ENCODE measurements around the gene GLRX2.
"Not testable (repeated sequence)": the region's sequence is repeated elsewhere in the genome, so short reads cannot be mapped to it uniquely, and the experiment has no call there.

Gene GLRX2

DNA sequence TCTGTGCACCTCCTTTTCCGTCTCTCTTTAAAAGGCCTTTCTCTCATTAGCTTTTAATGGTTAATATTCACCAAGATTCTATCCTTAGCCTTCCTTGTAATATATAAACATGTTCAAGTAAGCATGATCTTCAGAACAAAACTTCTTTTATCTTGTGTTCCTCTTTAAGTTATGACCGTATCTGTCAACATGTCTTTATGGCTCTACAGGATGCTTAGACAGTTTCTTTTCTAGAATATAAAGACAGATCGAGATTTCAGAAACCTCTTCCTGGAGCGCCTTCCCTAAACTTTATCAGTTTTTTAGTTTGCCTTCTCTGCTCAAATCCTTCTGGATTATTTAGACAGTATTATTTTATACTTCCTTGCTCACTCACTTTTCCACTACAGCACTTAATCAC, 38.6 kb downstream of the GLRX2 start:
- no peak for DNase-seq (ENCODE audit: low read depth)

DNA sequence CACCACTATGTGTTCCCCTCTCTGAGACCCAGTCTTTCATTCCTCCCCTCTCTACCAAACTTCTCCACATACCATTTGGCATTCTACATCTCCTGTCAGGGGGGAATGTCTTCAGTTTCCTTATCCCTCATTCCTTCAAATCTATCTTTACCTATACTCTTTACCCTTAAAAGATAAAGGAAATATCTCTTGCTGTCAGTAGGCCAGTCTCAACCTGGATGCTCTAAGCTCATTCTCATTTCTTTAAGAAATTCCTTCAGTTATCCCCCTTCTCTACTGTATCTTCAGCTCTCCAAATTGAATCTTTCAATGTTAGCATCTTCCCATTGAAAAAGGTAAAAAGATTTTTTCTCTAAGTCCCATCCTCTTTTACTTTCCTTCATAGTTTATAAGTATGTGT, 39.3 kb downstream of the GLRX2 start:
- DNase-seq (ENCODE audit: low read depth), result no peak

DNA sequence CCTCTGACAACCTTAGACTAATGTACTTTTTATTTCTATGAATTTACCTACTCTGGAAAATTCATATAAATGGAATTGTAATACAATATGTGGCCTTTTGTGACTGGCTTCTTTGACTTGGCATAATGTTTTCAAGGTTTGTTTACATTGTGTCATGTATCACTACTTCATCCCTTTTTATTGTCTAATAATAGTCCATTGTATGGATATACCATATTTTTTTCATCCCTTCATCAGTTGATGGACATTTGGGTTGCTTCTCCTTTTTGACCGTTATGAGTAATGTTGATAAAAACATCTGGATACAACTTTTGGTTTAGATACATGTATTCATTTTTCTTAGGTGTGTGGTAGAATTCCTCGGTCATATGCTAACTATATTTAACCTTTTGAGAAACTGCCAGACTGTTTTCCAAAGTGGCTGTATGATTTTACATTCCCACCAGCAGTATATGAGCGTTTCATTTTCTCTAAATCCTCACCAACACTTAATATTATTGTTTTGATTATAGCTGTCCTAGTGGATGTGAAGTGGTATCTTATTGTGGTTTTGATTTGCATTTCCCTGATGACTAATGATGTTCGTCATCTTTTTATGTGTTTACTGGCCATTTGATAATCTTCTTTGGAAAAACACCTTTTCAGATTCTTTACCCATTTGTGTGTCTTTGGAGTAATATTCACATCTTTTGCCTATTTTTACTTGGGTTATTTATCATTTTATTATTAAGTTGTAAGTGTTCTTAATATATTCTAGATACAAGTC, 42.3 kb downstream of the GLRX2 start:
- no peak for DNase-seq (ENCODE audit: low read depth)

DNA sequence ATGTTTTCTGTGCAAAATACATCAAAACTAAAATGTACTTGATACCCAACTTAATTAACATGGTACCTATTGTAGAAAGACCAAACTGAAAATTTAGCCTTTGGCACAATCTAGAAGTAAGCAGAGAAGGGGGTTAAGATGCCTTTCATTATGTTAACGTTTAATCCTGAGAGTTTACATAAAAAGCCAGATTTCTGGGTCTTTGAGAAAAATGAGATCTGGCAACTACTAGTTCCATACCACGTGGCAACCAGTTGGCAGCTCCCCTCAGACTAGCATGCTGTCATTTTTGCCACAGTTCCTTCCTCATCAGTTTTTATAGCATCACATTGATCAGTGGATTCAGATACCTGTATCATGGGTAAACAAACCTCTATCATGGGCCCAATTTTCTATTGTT, 44.3 kb downstream of the GLRX2 start:
- DNase-seq (ENCODE audit: low read depth), result no peak

DNA sequence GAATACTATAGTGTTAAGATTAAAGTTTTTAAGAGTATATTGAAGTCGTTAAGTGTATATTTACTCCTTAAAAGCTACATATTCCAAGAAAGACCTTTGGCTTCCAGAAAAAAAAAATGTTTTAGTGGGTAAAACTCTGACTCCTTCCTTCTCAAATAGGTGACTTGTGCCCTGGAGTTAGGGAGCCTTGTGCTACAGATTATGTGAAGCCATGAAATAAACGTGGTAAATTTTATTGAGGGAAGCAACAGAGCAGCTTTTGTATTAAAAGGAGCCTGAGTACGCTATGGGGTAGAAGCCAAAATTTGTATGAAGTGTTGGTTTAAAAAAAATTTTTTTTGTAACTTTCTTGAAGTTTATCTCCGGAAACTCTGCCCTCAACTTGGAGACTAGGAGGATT, 44.8 kb downstream of the GLRX2 start:
- DNase-seq (ENCODE audit: low read depth), result no peak

DNA sequence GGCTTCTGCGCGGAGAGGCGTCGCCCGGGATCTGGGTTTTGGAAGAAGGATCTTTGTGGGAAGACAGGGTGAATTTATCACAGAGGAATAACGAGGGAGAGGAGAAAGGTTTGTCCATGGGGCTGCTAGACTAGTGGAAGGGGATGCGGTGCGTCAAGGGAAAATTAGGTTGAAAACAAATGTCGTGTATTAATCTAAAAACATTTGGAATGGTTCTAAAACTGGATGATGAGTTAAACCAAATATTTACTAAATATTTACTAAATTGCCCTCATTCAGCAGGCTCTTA, 45.2 kb downstream of the GLRX2 start:
- no peak for DNase-seq (ENCODE audit: low read depth)

DNA sequence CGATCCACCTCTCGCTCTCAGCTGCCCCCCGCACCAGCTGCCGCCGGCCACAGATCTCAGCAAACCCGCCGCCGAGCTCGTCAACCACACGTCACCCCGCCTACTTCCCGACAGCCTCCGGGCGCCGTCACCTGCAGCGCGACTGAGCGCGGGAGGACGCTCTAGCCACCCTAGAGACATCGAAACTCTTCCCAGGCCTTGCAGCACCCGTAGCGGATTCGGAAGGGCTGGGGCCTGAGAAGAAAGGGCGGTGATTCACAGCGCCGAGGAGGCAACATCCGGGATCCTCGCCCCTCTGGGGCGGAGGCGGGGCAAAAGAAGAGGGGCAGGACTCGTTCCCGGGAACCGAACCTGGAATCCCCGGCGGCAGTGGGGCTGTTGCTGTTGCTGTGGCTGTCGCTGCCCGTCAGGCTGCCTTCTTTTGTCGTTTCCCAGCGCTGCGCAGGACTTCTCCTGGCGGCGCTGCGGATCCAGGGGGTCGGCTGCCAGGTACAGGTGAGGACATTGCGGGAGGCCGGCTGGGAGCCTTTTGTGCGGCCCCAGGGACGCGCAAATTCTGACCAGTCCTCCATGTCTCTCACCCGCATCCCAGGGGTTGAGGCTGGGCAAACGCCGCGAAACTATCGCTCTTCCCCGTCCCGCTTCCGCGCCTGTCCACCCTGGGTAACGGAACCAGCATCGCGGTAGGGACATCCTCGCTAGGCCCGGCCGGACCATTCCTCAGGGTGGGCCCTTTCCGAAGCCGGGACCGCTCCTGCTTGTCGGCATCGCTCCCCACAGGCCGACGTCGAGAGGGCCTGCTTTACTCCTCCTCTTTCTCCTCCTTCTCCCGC, 45.7 kb downstream of the GLRX2 start, which contains the start of the genes RO60 and UCHL5:
Gene RO60 (plus strand): TSS at position 331 of the 833 bp plus-strand sequence. CDS start 9,443 bp downstream, outside the sequence.
Gene UCHL5 (minus strand): TSS at position 79 of the 833 bp plus-strand sequence. CDS start 100 bp downstream, outside the sequence.
- DNase-seq (ENCODE audit: low read depth), result peak; percentile 92

DNA sequence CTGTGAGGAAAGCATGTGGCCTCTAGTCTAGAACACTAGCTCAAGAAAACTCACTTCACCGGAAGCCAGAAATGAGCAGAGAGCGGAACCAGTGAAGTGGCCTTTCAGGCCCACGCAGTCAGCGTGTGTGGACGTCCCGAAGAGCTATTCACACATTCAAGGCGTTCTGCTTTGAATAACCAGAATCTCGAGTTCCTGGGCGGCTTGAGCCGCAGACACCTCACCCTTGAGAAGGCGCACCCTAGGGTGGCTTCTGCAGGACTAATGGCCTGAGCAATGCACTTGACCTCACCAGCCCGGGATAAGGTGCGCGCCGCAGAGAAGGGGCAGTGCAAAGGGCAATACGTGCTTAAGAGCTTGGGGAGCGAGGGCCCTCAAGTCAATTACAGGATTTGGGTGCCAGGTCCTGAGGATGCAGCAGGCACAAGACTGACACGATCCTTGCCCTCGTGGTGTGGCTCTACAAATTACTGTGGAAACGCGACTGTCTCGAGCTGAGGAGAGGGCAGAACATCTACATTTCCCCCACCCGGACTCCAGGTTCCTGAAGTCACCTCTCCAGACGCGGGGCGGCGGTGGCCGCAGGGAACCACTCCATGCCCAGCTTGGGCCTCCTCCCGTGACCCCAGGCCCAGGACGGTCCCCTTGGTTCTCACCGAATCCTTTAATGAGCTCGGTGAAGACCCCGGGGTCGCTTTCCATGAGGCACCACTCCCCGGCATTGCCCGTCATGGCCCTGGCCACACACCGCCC, 46.5 kb downstream of the GLRX2 start:
- DNase-seq (ENCODE audit: low read depth), result peak; percentile 10

DNA sequence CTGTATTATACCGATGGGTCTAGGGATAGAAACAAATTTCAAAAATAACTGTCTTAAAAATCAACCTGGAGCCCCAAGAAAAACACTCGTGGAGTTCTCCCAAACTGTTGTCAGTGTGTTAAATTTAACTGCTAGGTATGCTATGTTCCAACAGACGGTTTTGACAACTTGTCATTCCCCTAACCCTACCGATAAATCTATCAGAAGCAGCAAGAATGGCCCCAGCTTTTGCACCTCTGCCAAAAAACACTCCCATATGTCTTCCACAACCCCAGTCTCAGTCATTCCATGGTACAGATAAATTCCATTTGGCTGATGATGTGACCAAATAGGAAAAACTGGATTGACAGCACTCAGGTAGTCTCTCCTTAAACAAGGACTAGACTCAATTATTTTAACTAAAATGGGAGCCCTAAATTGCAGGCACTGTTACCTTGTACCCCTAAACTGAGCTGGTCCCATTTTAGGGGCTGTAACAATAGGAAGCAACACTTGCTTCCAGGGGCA, 51.0 kb downstream of the GLRX2 start:
- no peak for DNase-seq (ENCODE audit: low read depth)

DNA sequence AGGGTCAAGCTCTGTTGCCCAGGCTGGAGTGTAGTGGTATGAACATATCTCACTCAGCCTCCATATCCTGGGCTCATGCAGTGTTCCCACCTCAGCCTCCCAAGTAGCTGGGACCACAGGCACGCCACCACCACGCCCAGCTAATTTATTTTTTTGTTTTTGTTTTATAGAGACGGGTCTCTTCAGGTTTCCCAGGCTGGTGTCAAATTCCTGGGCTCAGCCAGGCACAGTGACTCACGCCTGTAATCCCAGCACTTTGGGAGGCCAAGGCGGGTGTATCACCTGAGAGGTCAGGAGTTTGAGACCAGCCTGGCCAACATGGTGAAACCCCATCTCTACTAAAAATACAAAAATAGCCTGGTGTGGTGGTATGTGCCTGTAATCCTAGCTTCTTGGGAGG, 56.3 kb downstream of the GLRX2 start:
- DNase-seq (ENCODE audit: low read depth), result not testable (repeated sequence)
